DLD1 (cell line): ENCODE measurements around the gene GPR62.
"Not testable (repeated sequence)": the region's sequence is repeated elsewhere in the genome, so short reads cannot be mapped to it uniquely, and the experiment has no call there.

Experiments
- in situ Hi-C: cut with HindIII; loops from 2 replicates; pipeline ENCODE4 v1.10.0; 2017; ENCODE audit warnings: low sequenced_read_pairs

Gene GPR62

GRCh38 chr3:51955175-51955892, at the start of gene GPR62:
Gene GPR62 (plus strand): TSS chr3:51955381. CDS start chr3:51955653, 272 bp downstream.
- in situ Hi-C loops: no loop called here

GRCh38 chr3:51908026-51908425, 47.2 kb upstream of the GPR62 start:
- in situ Hi-C loops: no loop called here

GRCh38 chr3:51916418-51916817, 38.8 kb upstream of the GPR62 start:
- in situ Hi-C loops: no loop called here

- in situ Hi-C loops: no loop called here
Observed at GRCh38 chr3:51921081-51921578, 34.1 kb upstream of the GPR62 start.

- in situ Hi-C loops: no loop called here
Observed at GRCh38 chr3:51927061-51927977, 27.9 kb upstream of the GPR62 start.

- in situ Hi-C loops: no loop called here
Observed at GRCh38 chr3:51928438-51928837, 26.7 kb upstream of the GPR62 start.

- in situ Hi-C loops: not testable (repeated sequence)
Observed at GRCh38 chr3:51928981-51929380, 26.2 kb upstream of the GPR62 start.

- in situ Hi-C loops: no loop called here
Observed at GRCh38 chr3:51929420-51930003, 25.7 kb upstream of the GPR62 start.

- in situ Hi-C loops: no loop called here
Observed at GRCh38 chr3:51930439-51930838, 24.7 kb upstream of the GPR62 start.

- in situ Hi-C loops: no loop called here
Observed at GRCh38 chr3:51931756-51932155, 23.4 kb upstream of the GPR62 start.

- in situ Hi-C loops: no loop called here
Observed at GRCh38 chr3:51932471-51933370, 22.5 kb upstream of the GPR62 start.

GRCh38 chr3:51933471-51934138, 21.6 kb upstream of the GPR62 start:
- in situ Hi-C loops: no loop called here

GRCh38 chr3:51934139-51934850, 20.9 kb upstream of the GPR62 start:
- in situ Hi-C loops: no loop called here

- in situ Hi-C loops: no loop called here
Observed at GRCh38 chr3:51934991-51935885, 19.9 kb upstream of the GPR62 start.

- in situ Hi-C loops: no loop called here
Observed at GRCh38 chr3:51935886-51936755, 19.1 kb upstream of the GPR62 start.

GRCh38 chr3:51937014-51937413, 18.2 kb upstream of the GPR62 start:
- in situ Hi-C loops: no loop called here
